ENCODE measurements around the gene CRYBB1.

CRYBB1 gene

DNA sequence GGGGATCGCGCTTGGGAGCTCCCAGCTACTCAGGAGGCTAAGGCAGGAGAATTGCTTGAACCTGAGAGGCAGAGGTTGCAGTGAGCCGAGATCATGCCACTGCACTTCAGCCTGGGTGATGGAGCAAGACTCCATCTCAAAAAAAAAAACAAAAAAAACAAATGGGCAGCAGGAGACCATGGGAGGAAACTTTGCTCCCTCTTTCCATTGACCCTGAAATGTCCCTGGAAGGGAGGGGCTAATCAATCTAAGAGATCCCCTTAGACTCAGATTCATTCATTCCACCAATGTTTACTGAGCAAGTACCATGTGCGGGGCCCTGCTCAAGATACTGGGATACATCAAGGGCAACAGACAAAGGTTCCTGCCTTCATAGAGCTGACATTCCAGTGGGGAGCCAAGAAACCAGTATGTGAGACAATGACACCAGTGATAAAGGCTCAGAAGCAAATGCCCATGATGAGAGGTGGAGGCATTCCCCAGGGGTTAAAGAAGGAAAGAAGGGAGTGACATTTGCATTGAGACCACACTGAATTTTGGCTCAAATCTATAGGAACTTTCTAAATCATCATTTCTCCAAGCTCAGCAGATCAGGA, 67.8 kb downstream of the CRYBB1 start:
- no peak for DNase-seq

Data from T-helper 2 cell (primary cell).